Measurements from ENCODE around the gene LGALS3BP.

The LGALS3BP gene

GRCh38 chr17:79020631-79021301, 41.0 kb upstream of the LGALS3BP start:
- no peak for DNase-seq (ENCODE audit: low read depth in 1 of 2, low spot score in 1 of 2)
- Histone ChIP-seq H3K4me3 (replicated peaks; ENCODE audit: insufficient read depth, low read length) (no peak overlapping the region), H3K27ac (replicated peaks) (no peak overlapping the region), H3K27me3 (ENCODE audit: insufficient read depth, poor library complexity, severe bottlenecking) (peaks cover 52% of the 10 kb centered on the region)
- TF ChIP-seq POLR2AphosphoS5 (IDR thresholded peaks at IDR 0.05; ENCODE audit: low read depth) (no peak), REST (IDR thresholded peaks at IDR 0.05; ENCODE audit: insufficient replicate concordance, low read depth) (no peak), CTCF (IDR thresholded peaks at IDR 0.05; ENCODE audit: insufficient read depth, low read length) (no peak)

GRCh38 chr17:79019632-79020584, 40.2 kb upstream of the LGALS3BP start:
- peak in 1 of 2 experiments; percentile 62 for DNase-seq (ENCODE audit: low read depth in 1 of 2, low spot score in 1 of 2)
- Histone ChIP-seq H3K4me3 (replicated peaks; ENCODE audit: insufficient read depth, low read length) (no peak overlapping the region), H3K27me3 (ENCODE audit: insufficient read depth, poor library complexity, severe bottlenecking) (peaks cover 44% of the 10 kb centered on the region), H3K27ac (replicated peaks) (no peak overlapping the region)
- no peak for TF ChIP-seq GABPA (IDR thresholded peaks at IDR 0.05; ENCODE audit: low read depth)
- TF ChIP-seq REST (IDR thresholded peaks at IDR 0.05; ENCODE audit: insufficient replicate concordance, low read depth) = no peak
- TF ChIP-seq POLR2AphosphoS5 (IDR thresholded peaks at IDR 0.05; ENCODE audit: low read depth) = no peak
- TF ChIP-seq CTCF (IDR thresholded peaks at IDR 0.05; ENCODE audit: insufficient read depth, low read length) = peak; percentile 48
- no peak for TF ChIP-seq SPI1 (IDR thresholded peaks at IDR 0.05; ENCODE audit: borderline replicate concordance, low read depth)

- no peak for DNase-seq (ENCODE audit: low read depth in 1 of 2, low spot score in 1 of 2)
- Histone ChIP-seq H3K4me3 (replicated peaks; ENCODE audit: insufficient read depth, low read length) (no peak overlapping the region), H3K27ac (replicated peaks) (no peak overlapping the region), H3K27me3 (ENCODE audit: insufficient read depth, poor library complexity, severe bottlenecking) (peaks cover 37% of the 10 kb centered on the region)
- TF ChIP-seq REST (IDR thresholded peaks at IDR 0.05; ENCODE audit: insufficient replicate concordance, low read depth) (no peak), GABPA (IDR thresholded peaks at IDR 0.05; ENCODE audit: low read depth) (no peak), POLR2AphosphoS5 (IDR thresholded peaks at IDR 0.05; ENCODE audit: low read depth) (no peak), CTCF (IDR thresholded peaks at IDR 0.05; ENCODE audit: insufficient read depth, low read length) (no peak), SPI1 (IDR thresholded peaks at IDR 0.05; ENCODE audit: borderline replicate concordance, low read depth) (no peak)
These were observed 39.5 kb upstream of the LGALS3BP start for GRCh38 chr17:79019261-79019631.

Measured in HL-60 (cell line).